K562 (cell line): Measurements from ENCODE around the gene DBH.

ENCODE experiments used
- CHD2 ChIP-seq: IDR thresholded peaks from 2 replicates; pipeline ENCODE4 v1.6.1; 2011; ENCODE audit warnings: low read depth, low read length
- CTCF ChIP-seq, 3 experiments: IDR thresholded peaks in 2 of 3; conservative IDR thresholded peaks in 1 of 3; 2 replicates each; pipeline ENCODE4 v1.5.1; 2011 to 2012; ENCODE audit warnings: low read length in 3 of 3, mild to moderate bottlenecking in 3 of 3, control low read depth in 2 of 3, improper control_type of control experiment in 1 of 3, inconsistent platforms in 1 of 3, low read depth in 1 of 3, mixed read lengths in 1 of 3, moderate library complexity in 1 of 3; ENCODE audit not compliant: insufficient read depth in 2 of 3
- HMG20B ChIP-seq: fragments of 250-450 bp; sonication (Bioruptor Pico); IDR thresholded peaks from 2 replicates; pipeline ENCODE4 v1.5.0; 2021; ENCODE audit warnings: mild to moderate bottlenecking
- MAFG ChIP-seq: fragments of 450-650 bp; conservative IDR thresholded peaks from 2 replicates; pipeline ENCODE4 v1.6.1; 2016; ENCODE audit warnings: missing genetic modification characterization, missing compliant biosample characterization
- MEF2D ChIP-seq: conservative IDR thresholded peaks from 2 replicates; pipeline ENCODE4 v1.6.1; 2016; ENCODE audit warnings: low read depth, missing genetic modification characterization, missing compliant biosample characterization
- PBX2 ChIP-seq, 2 experiments: IDR thresholded peaks in 1 of 2; conservative IDR thresholded peaks in 1 of 2; 2 replicates each; pipeline ENCODE4 v1.6.1; 2016; ENCODE audit warnings: low read depth in 2 of 2, mild to moderate bottlenecking in 1 of 2, missing compliant biosample characterization in 1 of 2, missing genetic modification characterization in 1 of 2, moderate library complexity in 1 of 2
- PHF8 ChIP-seq: fragments of 200-600 bp; sonication (generic); IDR thresholded peaks from 2 replicates; pipeline ENCODE4 v1.6.1; 2012; ENCODE audit warnings: mixed run types, mild to moderate bottlenecking, inconsistent platforms, low read length, moderate library complexity, borderline replicate concordance
- POLR2AphosphoS5 ChIP-seq: IDR thresholded peaks from 2 replicates; pipeline ENCODE4 v1.6.1; 2011; ENCODE audit warnings: mild to moderate bottlenecking, low read depth, low read length, moderate library complexity; ENCODE audit not compliant: control insufficient read depth, insufficient read depth
- POU5F1 ChIP-seq: fragments of 150-350 bp; IDR thresholded peaks from 2 replicates; pipeline ENCODE4 v1.6.1; 2014; ENCODE audit warnings: borderline replicate concordance, low read length, low read depth, mild to moderate bottlenecking; ENCODE audit not compliant: partially characterized antibody
- SMARCC2 ChIP-seq: fragments of 450-650 bp; IDR thresholded peaks from 2 replicates; pipeline ENCODE4 v1.6.1; 2017; ENCODE audit warnings: antibody characterized with exemption, moderate library complexity, mild to moderate bottlenecking, low read depth
- ZNF780A ChIP-seq: fragments of 250-450 bp; sonication (Bioruptor Pico); IDR thresholded peaks from 2 replicates; pipeline ENCODE4 v1.5.0; 2021; ENCODE audit warnings: mild to moderate bottlenecking

GRCh38 chr9:133605446-133605845, 30.7 kb upstream of the DBH start:
- no peak for TF ChIP-seq MAFG (tag)
- TF ChIP-seq CHD2: no peak
- TF ChIP-seq CTCF (IDR thresholded peaks at IDR 0.05 in 2 of 3, conservative IDR thresholded peaks at IDR 0.05 in 1 of 3; ENCODE audit: insufficient read depth in 2 of 3, low read depth in 1 of 3, low read length in 3 of 3): no peak
- TF ChIP-seq POLR2AphosphoS5: no peak
- TF ChIP-seq POU5F1: no peak
- TF ChIP-seq HMG20B: no peak
- no peak for TF ChIP-seq PHF8
- TF ChIP-seq SMARCC2: no peak
- TF ChIP-seq ZNF780A (CRISPR knock-in tag): no peak
- no peak for TF ChIP-seq PBX2 (CRISPR knock-in tag; IDR thresholded peaks at IDR 0.05; ENCODE audit: low read depth)
- no peak for TF ChIP-seq PBX2 (tag; conservative IDR thresholded peaks at IDR 0.05; ENCODE audit: low read depth)
- no peak for TF ChIP-seq MEF2D
